HepG2 (cell line): ENCODE results near the gene EPHA6. TPM values are rescaled to one million over a fixed set of nuclear protein-coding genes. Genes with fewer than 3 reads are reported as not detected.

Experiments used
- ATAC-seq: fragments of 200-7000 bp; cut with Tn5 transposase; 3 replicates; pipeline ENCODE4 v1.9.1; 2020; ENCODE audit warnings: mild to moderate bottlenecking, moderate library complexity
- BruUV-seq: library from RNA; stranded (reverse); fragments of 400-500 nt; replicated peaks from 2 replicates; lab custom pipeline; 2021; lab: Mats Ljungman, UMichigan
- CTCF ChIA-PET: fragments of 300-600 bp; formaldehyde crosslinking; extraction: SDS; loops from one replicate; lab custom pipeline; 2021; ENCODE audit warnings: low total read pairs, inconsistent platforms, low intra/inter-chr PET ratio; lab: Yijun Ruan, JAX
- POLR2A ChIA-PET: fragments of 350-600 bp; sonication (Branson Sonifier 250); formaldehyde crosslinking; loops from one replicate; lab custom pipeline; 2020; ENCODE audit warnings: antibody characterized with exemption, inconsistent platforms; lab: Yijun Ruan, JAX
- DNase-seq: peaks from one replicate; pipeline ENCODE4 v3.0.0-alpha.2; 2015; ENCODE audit warnings: low spot score
- FAIRE-seq: peaks from 3 replicates; lab custom pipeline; 2011; peaks lifted over from hg19 to GRCh38; lab: Jason Lieb, UNC
- H2AFZ ChIP-seq: one replicate; pipeline ENCODE4 v1.6.1; 2011; ENCODE audit warnings: low read length, inconsistent platforms
- H3K27ac ChIP-seq: fragments of 300-600 bp; 3 replicates; pipeline ENCODE4 v1.8.0; 2011; ENCODE audit warnings: mixed run types, mild to moderate bottlenecking, mixed read lengths, low read length, inconsistent platforms; ENCODE audit not compliant: insufficient read depth; ENCODE audit errors: extremely low read length
- H3K27me3 ChIP-seq, 2 experiments: fragments of 200-600 bp in 1 of 2; 2 replicates in 1 of 2; 3 replicates in 1 of 2; pipeline versions ENCODE4 v1.6.0 to v1.8.0; 2011; ENCODE audit warnings: low read length in 2 of 2, mild to moderate bottlenecking in 2 of 2, moderate library complexity in 2 of 2, inconsistent platforms in 1 of 2; ENCODE audit not compliant: insufficient read depth in 2 of 2, control insufficient read depth in 1 of 2
- H3K36me3 ChIP-seq, 2 experiments: fragments of 200-600 bp in 1 of 2; replicated peaks in 1 of 2; 2 replicates in 1 of 2; 3 replicates in 1 of 2; pipeline versions ENCODE4 v1.5.1 to v1.8.0; 2011; ENCODE audit warnings: low read length in 2 of 2, inconsistent platforms in 1 of 2; ENCODE audit not compliant: insufficient read depth in 2 of 2, control insufficient read depth in 1 of 2
- H3K4me1 ChIP-seq: 2 replicates; pipeline ENCODE4 v1.5.1; 2012; ENCODE audit warnings: low read length, inconsistent platforms; ENCODE audit not compliant: insufficient read depth
- H3K4me2 ChIP-seq: 2 replicates; pipeline ENCODE4 v1.6.0; 2011; ENCODE audit warnings: low read depth, low read length, inconsistent platforms
- H3K4me3 ChIP-seq, 3 experiments: fragments of 200-600 bp in 1 of 3; sonication (generic), shearing (Covaris generic) in 1 of 3; replicated peaks in 1 of 3; 2 replicates each; pipeline ENCODE4 v1.5.1; 2011 to 2016; ENCODE audit warnings: low read length in 3 of 3, inconsistent platforms in 2 of 3, low read depth in 2 of 3, mild to moderate bottlenecking in 2 of 3, control low read depth in 1 of 3, mixed read lengths in 1 of 3; ENCODE audit not compliant: insufficient read depth in 1 of 3
- H3K79me2 ChIP-seq: one replicate; pipeline ENCODE4 v1.6.1; 2011; ENCODE audit warnings: low read length, inconsistent platforms; ENCODE audit not compliant: insufficient read depth
- H3K9ac ChIP-seq: 2 replicates; pipeline ENCODE4 v1.6.0; 2011; ENCODE audit warnings: mild to moderate bottlenecking, low read depth, low read length, inconsistent platforms; ENCODE audit not compliant: insufficient read depth
- H3K9me3 ChIP-seq: 2 replicates; pipeline ENCODE4 v1.5.1; 2012; ENCODE audit warnings: mild to moderate bottlenecking, low read length
- H4K20me1 ChIP-seq: 2 replicates; pipeline ENCODE4 v1.6.0; 2011; ENCODE audit warnings: inconsistent platforms, mild to moderate bottlenecking, low read length, moderate library complexity; ENCODE audit not compliant: insufficient read depth
- AGO2 ChIP-seq: fragments of 200-400 bp; formaldehyde crosslinking; optimal IDR thresholded peaks from 2 replicates; pipeline ENCODE3; 2017; ENCODE audit warnings: mild to moderate bottlenecking, low read depth, low read length, moderate library complexity
- DMTF1 ChIP-seq: sonication (generic); formaldehyde crosslinking; IDR thresholded peaks from 2 replicates; pipeline ENCODE4 v1.4.0; 2020; ENCODE audit warnings: mild to moderate bottlenecking, missing genetic modification reagents
- DPF2 ChIP-seq: sonication (generic); formaldehyde crosslinking; IDR thresholded peaks from 2 replicates; pipeline ENCODE4 v1.4.0; 2020; ENCODE audit warnings: mild to moderate bottlenecking, low read depth, missing genetic modification reagents, borderline replicate concordance
- GABPB1 ChIP-seq: IDR thresholded peaks from 2 replicates; pipeline ENCODE4 v1.6.1; 2016; ENCODE audit warnings: mild to moderate bottlenecking, missing genetic modification reagents, moderate library complexity, missing compliant biosample characterization
- HMGA1 ChIP-seq: sonication (generic); formaldehyde crosslinking; conservative IDR thresholded peaks from 2 replicates; pipeline ENCODE4 v1.4.0; 2020; ENCODE audit warnings: missing genetic modification reagents
- HNRNPL ChIP-seq: fragments of 200-400 bp; formaldehyde crosslinking; IDR thresholded peaks from 2 replicates; pipeline ENCODE4 v1.6.1; 2017; ENCODE audit warnings: mild to moderate bottlenecking, low read depth, low read length
- SOX6 ChIP-seq, 2 experiments: fragments of 450-650 bp in 1 of 2; sonication (generic) in 1 of 2; formaldehyde crosslinking in 1 of 2; IDR thresholded peaks; 2 replicates each; pipeline versions ENCODE4 v1.4.0 to v1.6.1; 2017 to 2020; ENCODE audit warnings: antibody characterized with exemption in 1 of 2, mild to moderate bottlenecking in 1 of 2, missing genetic modification reagents in 1 of 2
- XBP1 ChIP-seq: sonication (generic); formaldehyde crosslinking; IDR thresholded peaks from 2 replicates; pipeline ENCODE4 v1.5.0; 2020; ENCODE audit warnings: missing genetic modification reagents
- ZNF33B ChIP-seq: sonication (generic); formaldehyde crosslinking; IDR thresholded peaks from 2 replicates; pipeline ENCODE4 v1.5.1; 2020; ENCODE audit warnings: mild to moderate bottlenecking, missing genetic modification reagents
- ZNF383 ChIP-seq: sonication (generic); formaldehyde crosslinking; IDR thresholded peaks from 2 replicates; pipeline ENCODE4 v1.4.0; 2020; ENCODE audit warnings: missing genetic modification reagents, mild to moderate bottlenecking, borderline replicate concordance
- ZNF556 ChIP-seq: sonication (generic); formaldehyde crosslinking; IDR thresholded peaks from 2 replicates; pipeline ENCODE4 v1.4.0; 2020; ENCODE audit warnings: mild to moderate bottlenecking, missing genetic modification reagents, borderline replicate concordance
- ZNF879 ChIP-seq: sonication (generic); formaldehyde crosslinking; IDR thresholded peaks from 2 replicates; pipeline ENCODE4 v1.8.1; 2023; ENCODE audit warnings: missing genetic modification reagents
- WGBS: methylation state at CpG from one replicate; pipeline ENCODE4 v1.1.6; 2017; ENCODE audit warnings: low lambda C conversion rate; 5-methylcytosine and 5-hydroxymethylcytosine counted together
- in situ Hi-C: cut with HindIII; loops from 2 replicates; pipeline ENCODE4 v1.10.0; 2017; ENCODE audit warnings: low pct_unique_long_range_greater_than_20kb; ENCODE audit not compliant: extremely low pct_ligation_motif_present
- intact Hi-C: fragments of 100-400 bp; cut with micrococcal nuclease; formaldehyde crosslinking; loops from one replicate; pipeline ENCODE4 v1.10.0; 2022; ENCODE audit not compliant: unreplicated experiment
- polyA plus RNA-seq, 8 experiments: library from polyadenylated mRNA; depleted of rRNA in 3 of 8; stranded (reverse) in 7 of 8; unstranded in 1 of 8; fragments of >200 nt; fragmentation: Illumina TruSeq in 4 of 8; extraction: Trizol in 4 of 8; gene quantifications; 2 replicates each; pipeline versions ENCODE4 v1.2.1 to v1.2.3, GENCODE V29; 2011 to 2016; ENCODE audit warnings: low read depth in 4 of 8, missing spikeins in 1 of 8, mixed read lengths in 1 of 8; ENCODE audit not compliant: insufficient read depth in 1 of 8
- total RNA-seq, 5 experiments: library from RNA; depleted of rRNA; stranded (reverse); fragments of >200 nt; fragmentation: Illumina TruSeq; extraction: Trizol; gene quantifications; 2 replicates each; pipeline ENCODE4 v1.2.3, GENCODE V29; 2016; ENCODE audit warnings: low read depth in 1 of 5
- TF ChIP-seq, protein P1 (sequence below): sonication (generic); formaldehyde crosslinking; IDR thresholded peaks from 2 replicates; pipeline ENCODE4 v1.5.0; 2020; ENCODE audit warnings: mild to moderate bottlenecking, missing genetic modification reagents
- TF ChIP-seq, protein P2 (sequence below): sonication (generic); formaldehyde crosslinking; IDR thresholded peaks from 2 replicates; pipeline ENCODE4 v1.4.0; 2020; ENCODE audit warnings: missing genetic modification reagents
- TF ChIP-seq, protein P3 (sequence below): sonication (generic); formaldehyde crosslinking; IDR thresholded peaks from 2 replicates; pipeline ENCODE4 v1.8.0; 2022; ENCODE audit warnings: mild to moderate bottlenecking, missing genetic modification reagents, borderline replicate concordance

The EPHA6 gene
- total and polyA plus RNA-seq, 2 of the 13 experiments (the other 11 are each of a cell fraction or from before 2014, with no cell fraction given), result not detected

DNA sequence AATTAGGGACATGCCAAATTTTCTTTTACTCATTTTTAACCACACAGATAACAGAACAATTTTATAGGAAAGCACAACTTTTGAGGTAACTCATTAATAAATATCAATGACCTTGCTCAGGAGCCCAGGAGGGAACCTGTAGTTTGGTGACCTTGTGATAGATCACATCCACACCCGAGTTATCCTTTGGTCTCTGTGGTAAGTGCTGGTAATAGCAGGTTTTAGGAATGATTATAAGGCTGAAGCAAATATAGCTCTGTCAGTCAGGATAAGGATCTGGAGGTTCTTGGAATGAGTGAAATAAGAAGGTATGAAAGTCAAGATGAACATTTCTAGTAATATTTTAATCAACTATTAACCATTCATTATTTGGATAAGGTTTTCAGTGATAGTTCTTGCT is 46.5 kb downstream of the EPHA6 start:
- Histone ChIP-seq H3K27me3 (no peaks in the 10 kb centered on the region), H3K36me3 (no peaks in the 10 kb centered on the region), H3K9ac (no peak overlapping the region), H3K27ac (no peak overlapping the region), H3K9me3 (no peaks in the 10 kb centered on the region), H3K4me2 (no peak overlapping the region), H4K20me1 (no peaks in the 10 kb centered on the region), H2AFZ (no peak overlapping the region), H3K4me3 (no peak overlapping the region), H3K79me2 (no peaks in the 10 kb centered on the region), H3K4me1 (no peaks in the 10 kb centered on the region)
- intact Hi-C loops, result no loop called here
- no TSS peak for BruUV-seq
- 0% methylated on average over 1 of the region's 1 CpG for WGBS
- POLR2A ChIA-PET, result no interaction called here
- FAIRE-seq (no peak), ATAC-seq (no peak), DNase-seq (no peak)
- TF ChIP-seq GABPB1 (no peak), DPF2 (no peak), HNRNPL (no peak), XBP1 (no peak), ZNF556 (CRISPR knock-in tag) (no peak), ZNF33B (CRISPR knock-in tag) (no peak), ZNF879 (CRISPR knock-in tag) (no peak), SOX6 (IDR thresholded peaks at IDR 0.05) (no peak), SOX6 (CRISPR knock-in tag; IDR thresholded peaks at IDR 0.05) (no peak), HMGA1 (no peak), AGO2 (no peak), DMTF1 (CRISPR knock-in tag) (no peak), ZNF383 (no peak)
- TF ChIP-seq, protein P1, sequence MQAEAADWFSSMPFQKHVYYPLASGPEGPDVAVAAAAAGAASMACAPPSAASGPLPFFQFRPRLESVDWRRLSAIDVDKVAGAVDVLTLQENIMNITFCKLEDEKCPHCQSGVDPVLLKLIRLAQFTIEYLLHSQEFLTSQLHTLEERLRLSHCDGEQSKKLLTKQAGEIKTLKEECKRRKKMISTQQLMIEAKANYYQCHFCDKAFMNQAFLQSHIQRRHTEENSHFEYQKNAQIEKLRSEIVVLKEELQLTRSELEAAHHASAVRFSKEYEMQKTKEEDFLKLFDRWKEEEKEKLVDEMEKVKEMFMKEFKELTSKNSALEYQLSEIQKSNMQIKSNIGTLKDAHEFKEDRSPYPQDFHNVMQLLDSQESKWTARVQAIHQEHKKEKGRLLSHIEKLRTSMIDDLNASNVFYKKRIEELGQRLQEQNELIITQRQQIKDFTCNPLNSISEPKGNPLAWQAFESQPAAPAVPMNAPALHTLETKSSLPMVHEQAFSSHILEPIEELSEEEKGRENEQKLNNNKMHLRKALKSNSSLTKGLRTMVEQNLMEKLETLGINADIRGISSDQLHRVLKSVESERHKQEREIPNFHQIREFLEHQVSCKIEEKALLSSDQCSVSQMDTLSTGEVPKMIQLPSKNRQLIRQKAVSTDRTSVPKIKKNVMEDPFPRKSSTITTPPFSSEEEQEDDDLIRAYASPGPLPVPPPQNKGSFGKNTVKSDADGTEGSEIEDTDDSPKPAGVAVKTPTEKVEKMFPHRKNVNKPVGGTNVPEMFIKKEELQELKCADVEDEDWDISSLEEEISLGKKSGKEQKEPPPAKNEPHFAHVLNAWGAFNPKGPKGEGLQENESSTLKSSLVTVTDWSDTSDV, result no peak
- TF ChIP-seq, protein P2, sequence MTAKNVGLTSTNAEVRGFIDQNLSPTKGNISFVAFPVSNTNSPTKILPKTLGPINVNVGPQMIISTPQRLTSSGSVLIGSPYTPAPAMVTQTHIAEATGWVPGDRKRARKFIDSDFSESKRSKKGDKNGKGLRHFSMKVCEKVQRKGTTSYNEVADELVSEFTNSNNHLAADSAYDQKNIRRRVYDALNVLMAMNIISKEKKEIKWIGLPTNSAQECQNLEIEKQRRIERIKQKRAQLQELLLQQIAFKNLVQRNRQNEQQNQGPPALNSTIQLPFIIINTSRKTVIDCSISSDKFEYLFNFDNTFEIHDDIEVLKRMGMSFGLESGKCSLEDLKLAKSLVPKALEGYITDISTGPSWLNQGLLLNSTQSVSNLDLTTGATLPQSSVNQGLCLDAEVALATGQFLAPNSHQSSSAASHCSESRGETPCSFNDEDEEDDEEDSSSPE (CRISPR knock-in tag), result no peak
- TF ChIP-seq, protein P3, sequence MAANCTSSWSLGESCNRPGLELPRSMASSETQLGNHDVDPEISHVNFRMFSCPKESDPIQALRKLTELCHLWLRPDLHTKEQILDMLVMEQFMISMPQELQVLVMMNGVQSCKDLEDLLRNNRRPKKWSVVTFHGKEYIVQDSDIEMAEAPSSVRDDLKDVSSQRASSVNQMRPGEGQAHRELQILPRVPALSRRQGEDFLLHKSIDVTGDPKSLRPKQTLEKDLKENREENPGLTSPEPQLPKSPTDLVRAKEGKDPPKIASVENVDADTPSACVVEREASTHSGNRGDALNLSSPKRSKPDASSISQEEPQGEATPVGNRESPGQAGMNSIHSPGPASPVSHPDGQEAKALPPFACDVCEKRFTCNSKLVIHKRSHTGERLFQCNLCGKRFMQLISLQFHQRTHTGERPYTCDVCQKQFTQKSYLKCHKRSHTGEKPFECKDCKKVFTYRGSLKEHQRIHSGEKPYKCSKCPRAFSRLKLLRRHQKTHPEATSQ (CRISPR knock-in tag), result no peak
- in situ Hi-C loops, result loop anchor here (10.0 kb wide), 1 partner anchor 794 kb away; no protein-coding TSS in a partner anchor
- CTCF ChIA-PET, result no interaction called here
